ENCODE measurements around the gene FMN1.

FMN1 gene

DNA sequence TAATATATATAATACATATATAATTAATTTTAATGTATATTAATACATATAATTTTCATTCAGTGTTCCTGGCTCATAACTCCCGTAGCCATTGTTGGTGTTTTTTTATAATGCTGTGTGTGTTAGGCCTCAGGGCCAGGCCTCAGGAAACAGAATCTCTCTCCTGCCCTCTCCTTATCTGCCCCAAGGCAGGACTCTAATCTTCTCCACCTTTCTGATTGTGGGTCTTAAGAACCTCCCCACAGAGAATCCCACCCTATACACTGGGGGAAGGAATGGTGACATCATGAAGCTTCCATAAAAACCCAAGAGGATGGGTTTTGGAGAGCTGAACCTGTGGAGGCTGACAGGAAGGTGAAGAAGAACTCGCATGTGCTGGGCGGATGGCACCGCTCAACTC is 4.0 kb upstream of the FMN1 start:
- no peak for DNase-seq (ENCODE audit: low spot score)

- DNase-seq (ENCODE audit: low spot score), result no peak
Observed at GRCh38 chr15:33197636-33198035, 3.1 kb upstream of the FMN1 start.

DNA sequence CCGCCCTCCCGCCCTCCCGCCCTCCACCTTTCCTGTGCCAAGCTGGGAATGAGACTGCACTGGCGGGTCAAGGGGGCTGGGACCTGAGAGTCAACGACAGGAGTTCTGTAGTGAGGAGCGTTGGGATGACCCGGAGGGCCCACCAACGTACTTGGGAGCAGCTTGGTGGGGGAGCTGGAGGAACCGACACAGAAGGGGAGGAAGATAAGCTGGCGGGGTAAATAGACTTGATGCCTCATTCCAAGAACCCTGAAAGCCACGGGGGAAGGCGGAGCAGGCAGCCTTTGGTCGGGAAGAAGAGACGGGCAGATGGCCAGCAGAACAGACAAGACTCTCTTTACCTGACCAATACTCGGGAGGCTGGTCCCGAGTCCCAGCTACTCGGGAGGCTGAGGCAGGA is 277 bp downstream of the FMN1 start:
- no peak for DNase-seq (ENCODE audit: low spot score)

DNA sequence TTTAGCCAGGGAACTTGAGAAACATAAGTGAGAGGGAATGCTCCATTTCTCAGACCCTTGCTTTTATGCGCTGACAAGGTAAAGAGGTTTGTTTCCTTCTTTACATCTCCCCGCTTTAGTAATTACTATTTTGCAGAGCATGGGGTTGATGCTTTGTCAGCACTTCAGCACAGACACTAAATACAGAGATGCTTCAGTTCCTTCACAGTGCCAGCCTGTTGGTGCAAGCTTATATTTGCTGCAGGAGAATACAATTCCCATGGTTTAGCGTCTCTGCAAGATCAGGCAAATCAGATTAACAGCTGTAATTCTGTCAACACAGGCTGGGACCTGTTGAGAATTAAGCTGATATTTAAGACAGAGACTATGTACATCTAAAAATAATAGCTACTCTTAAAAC is 2.9 kb downstream of the FMN1 start:
- DNase-seq (ENCODE audit: low spot score), result no peak

GRCh38 chr15:33190539-33190938 is 4.0 kb downstream of the FMN1 start:
- no peak for DNase-seq (ENCODE audit: low spot score)

DNA sequence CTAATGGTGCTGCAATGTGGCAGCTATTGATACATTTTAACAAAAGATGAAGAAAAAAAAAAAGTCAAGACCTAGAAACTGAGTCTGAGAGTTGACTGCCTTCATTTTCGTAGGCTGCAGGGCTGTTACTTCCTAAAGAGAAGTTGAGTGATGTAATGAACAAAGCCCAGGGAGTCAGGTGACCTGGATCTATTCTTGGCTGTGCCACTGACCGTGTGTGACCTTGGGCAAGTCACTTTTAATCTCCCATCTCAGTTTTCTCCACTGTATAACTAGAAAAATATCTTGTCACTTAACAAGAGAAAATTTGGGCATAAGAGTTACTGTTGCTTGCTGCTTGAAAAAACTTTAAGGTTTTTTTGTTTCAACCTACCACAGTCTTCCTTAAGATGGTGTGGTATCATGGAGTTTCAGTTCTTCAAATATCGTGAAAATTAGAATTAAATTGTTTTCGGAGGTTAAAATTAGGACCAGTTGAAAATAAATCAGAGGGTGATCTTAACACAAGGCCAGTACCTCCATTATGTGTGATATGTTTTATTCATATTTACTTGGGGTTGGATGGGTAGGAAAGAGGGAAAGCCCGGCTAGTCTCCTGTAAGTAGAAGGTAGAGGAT is 5.8 kb downstream of the FMN1 start:
- no peak for DNase-seq (ENCODE audit: low spot score)

- no peak for DNase-seq (ENCODE audit: low spot score)
Observed at GRCh38 chr15:33188159-33188558, 6.4 kb downstream of the FMN1 start.

GRCh38 chr15:33183334-33183733 is 11.2 kb downstream of the FMN1 start:
- DNase-seq (ENCODE audit: low spot score), result no peak

DNA sequence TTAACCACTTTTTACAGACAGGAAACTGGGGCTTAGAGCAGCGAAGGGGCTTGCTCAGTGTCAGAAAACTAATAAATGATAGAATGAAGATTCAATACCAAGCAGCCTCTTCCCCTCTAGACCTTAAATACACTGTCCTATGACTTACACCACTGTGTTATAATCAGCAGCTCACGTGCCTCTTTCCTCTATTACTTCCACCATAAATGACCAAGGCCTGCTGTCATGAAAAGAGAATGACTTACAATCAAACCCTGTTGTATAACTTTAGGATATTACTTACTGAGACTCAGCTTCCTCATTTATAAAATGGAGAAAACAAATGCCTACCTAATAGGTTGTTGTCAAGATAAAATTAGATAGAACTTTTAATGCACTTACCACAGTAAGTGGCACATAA is 11.6 kb downstream of the FMN1 start:
- no peak for DNase-seq (ENCODE audit: low spot score)

GRCh38 chr15:33182278-33182905 is 12.1 kb downstream of the FMN1 start:
- no peak for DNase-seq (ENCODE audit: low spot score)

- no peak for DNase-seq (ENCODE audit: low spot score)
Observed at GRCh38 chr15:33179874-33180273, 14.6 kb downstream of the FMN1 start.

DNA sequence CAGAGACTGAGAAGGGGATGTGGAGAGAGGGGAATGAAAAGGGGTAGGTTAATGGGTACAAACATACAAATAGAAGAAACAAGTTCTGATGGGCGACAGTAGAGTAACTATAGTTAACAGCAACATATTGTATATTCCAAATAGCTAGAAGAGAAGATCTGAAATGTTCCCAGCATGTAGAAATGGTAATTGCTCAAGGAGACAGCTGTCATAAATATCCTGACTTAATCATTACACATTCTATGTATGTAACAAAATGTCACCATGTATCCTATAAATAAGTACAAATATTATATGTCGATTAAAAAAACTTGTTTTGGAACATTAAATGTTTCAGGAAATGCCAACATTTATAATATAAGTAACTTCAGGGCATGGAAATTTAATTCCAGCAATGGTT is 23.3 kb downstream of the FMN1 start:
- no peak for DNase-seq (ENCODE audit: low spot score)

- DNase-seq (ENCODE audit: low spot score), result no peak
Observed at GRCh38 chr15:33169625-33170024, 24.9 kb downstream of the FMN1 start.

- no peak for DNase-seq (ENCODE audit: low spot score)
Observed at GRCh38 chr15:33168444-33168843, 26.1 kb downstream of the FMN1 start.

DNA sequence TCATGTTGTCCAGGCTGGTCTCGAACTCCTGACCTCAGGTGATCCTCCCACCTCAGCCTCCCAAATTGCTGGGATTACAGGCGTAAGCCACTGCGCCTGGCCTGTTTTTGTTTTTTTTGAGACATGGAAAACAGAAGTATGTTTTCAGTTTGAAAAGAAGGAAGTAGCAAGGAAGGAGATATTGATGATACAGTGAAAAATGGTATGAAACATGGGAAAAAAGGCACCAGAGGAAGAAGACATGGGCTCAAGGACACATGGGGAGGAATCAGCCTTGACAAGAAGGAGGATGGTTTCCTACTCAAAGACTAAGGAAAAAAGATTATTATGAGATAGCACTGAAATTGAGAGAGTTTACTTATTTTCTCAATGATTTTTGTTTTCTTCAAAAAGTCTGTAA is 30.7 kb downstream of the FMN1 start:
- no peak for DNase-seq (ENCODE audit: low spot score)

DNA sequence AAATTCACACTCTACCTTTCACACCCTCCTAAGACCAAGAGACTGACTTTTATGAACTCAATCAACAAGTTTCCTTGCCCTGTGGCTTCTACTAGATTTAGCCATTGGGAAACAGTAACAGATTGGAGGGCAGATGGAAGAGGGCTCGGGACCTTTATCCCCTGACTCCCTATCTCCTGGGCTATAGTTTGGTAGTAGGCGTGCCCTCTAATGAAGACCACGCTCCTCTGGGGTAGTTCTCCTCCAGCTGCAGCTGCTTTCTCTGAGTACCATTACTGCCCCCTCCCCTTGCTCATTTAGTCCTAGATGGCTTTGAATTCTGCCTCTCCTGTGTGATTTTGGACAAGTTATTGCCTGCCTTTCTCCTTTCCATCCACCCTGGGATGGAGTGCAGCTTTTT is 33.3 kb downstream of the FMN1 start:
- DNase-seq (ENCODE audit: low spot score), result no peak

DNA sequence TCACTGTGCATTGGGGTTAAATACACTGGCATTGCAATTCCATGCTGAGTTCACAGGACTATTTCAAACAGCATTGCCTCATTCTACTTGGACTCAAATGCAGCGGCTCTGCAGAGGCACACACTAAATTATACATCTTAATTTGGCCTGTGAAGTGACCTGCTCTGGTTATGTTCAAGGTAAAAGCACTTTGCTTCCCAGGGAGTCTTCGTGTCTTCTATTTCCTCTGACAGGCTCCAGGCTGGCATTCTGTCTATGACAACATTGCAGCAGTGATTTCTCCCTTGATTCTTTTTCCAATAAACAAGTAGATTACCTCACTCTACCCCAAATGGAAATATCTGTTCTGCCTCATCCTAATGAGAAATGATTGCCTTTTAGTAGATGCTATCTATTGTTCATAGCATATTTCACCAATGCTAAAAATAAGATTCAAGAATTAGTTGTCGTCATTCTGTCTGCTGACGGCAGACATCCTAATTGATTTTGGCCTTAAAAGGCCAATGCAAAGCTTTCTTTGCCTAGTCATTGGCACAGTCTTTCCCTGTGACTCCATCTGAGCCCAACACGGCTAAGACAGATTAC is 33.8 kb downstream of the FMN1 start:
- DNase-seq (ENCODE audit: low spot score), result no peak

DNA sequence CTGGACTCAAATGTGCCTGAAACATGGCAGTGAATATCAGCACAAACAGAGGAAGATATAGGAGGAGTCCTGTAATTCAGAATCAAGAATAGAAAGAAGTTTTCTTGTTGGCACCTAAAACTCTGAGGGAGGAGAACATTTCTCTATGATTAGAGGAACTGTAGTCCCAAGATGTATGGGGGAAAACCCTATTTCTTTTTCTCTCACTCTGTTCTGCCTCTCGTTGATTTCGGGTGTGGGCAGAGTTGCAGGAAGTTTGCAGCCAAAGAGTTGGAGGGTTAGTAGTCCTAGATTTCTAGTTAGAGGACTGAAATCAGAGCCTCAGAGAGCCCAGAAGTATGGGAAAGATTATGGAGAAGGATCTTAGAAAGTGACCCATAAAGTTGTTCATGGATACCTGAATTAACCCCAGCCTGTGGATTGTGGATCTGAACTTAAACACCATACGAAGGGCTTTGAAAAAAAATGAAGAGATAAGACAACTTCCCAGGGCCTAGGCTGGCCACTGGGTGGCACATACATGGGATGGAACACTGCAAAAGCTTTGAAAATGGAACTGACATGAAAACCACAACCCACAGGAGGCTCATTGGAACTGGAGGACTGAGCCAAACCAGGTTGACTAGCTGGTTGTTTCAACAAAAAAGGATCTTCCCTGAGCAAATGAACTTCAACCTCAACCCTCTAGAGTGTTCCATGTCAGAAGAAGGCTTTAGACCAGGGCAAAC is 34.6 kb downstream of the FMN1 start:
- DNase-seq (ENCODE audit: low spot score), result no peak

- no peak for DNase-seq (ENCODE audit: low spot score)
Observed at GRCh38 chr15:33158366-33158765, 36.1 kb downstream of the FMN1 start.

GRCh38 chr15:33157371-33158037 is 37.0 kb downstream of the FMN1 start:
- no peak for DNase-seq (ENCODE audit: low spot score)

GRCh38 chr15:33155691-33156420 is 38.7 kb downstream of the FMN1 start:
- no peak for DNase-seq (ENCODE audit: low spot score)
